ENCODE results near the gene SPEF2.

The SPEF2 gene

DNA sequence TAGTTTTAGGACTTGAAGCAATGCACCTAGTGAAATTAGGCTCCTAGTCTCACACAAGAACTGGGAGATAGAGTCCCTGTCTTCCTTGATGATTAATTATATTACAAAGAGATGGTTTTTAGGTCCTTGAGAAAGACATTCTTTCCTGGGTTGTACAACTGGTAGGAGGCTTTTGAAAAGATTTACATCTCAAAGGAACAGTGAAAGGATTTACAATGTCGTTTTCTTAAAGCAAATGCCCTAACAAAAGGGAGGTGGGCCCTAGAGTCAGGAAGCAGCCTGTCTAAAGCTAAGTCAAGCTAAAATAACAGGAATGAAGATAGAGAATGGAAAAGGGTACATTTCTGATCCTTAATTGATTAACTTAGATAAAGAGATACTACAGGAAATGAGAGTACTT is 136.8 kb downstream of the SPEF2 start:
- H3K9me3 Mint-ChIP-seq, result peaks cover 3% of the 10 kb centered on the region
- H3K4me1 Mint-ChIP-seq, result no peaks in the 10 kb centered on the region
- TF ChIP-seq, protein P1, sequence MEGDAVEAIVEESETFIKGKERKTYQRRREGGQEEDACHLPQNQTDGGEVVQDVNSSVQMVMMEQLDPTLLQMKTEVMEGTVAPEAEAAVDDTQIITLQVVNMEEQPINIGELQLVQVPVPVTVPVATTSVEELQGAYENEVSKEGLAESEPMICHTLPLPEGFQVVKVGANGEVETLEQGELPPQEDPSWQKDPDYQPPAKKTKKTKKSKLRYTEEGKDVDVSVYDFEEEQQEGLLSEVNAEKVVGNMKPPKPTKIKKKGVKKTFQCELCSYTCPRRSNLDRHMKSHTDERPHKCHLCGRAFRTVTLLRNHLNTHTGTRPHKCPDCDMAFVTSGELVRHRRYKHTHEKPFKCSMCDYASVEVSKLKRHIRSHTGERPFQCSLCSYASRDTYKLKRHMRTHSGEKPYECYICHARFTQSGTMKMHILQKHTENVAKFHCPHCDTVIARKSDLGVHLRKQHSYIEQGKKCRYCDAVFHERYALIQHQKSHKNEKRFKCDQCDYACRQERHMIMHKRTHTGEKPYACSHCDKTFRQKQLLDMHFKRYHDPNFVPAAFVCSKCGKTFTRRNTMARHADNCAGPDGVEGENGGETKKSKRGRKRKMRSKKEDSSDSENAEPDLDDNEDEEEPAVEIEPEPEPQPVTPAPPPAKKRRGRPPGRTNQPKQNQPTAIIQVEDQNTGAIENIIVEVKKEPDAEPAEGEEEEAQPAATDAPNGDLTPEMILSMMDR (IDR thresholded peaks at IDR 0.05; ENCODE audit: unreplicated experiment in 3 of 3), result no peak
- H3K27me3 Mint-ChIP-seq (ENCODE audit: low read depth), result no peaks in the 10 kb centered on the region
- no peaks in the 10 kb centered on the region for H3K36me3 Mint-ChIP-seq (ENCODE audit: low read depth)
- no peak overlapping the region for H3K4me3 Mint-ChIP-seq
- no peak overlapping the region for H3K27ac Mint-ChIP-seq

GRCh38 chr5:35755966-35756365 is 138.3 kb downstream of the SPEF2 start:
- Mint-ChIP-seq H3K4me3 (no peak overlapping the region), H3K9me3 (no peaks in the 10 kb centered on the region), H3K27ac (no peak overlapping the region), H3K36me3 (ENCODE audit: low read depth) (no peaks in the 10 kb centered on the region), H3K27me3 (ENCODE audit: low read depth) (no peaks in the 10 kb centered on the region), H3K4me1 (no peaks in the 10 kb centered on the region)
- TF ChIP-seq, protein P1 (IDR thresholded peaks at IDR 0.05; ENCODE audit: unreplicated experiment in 3 of 3), result no peak

DNA sequence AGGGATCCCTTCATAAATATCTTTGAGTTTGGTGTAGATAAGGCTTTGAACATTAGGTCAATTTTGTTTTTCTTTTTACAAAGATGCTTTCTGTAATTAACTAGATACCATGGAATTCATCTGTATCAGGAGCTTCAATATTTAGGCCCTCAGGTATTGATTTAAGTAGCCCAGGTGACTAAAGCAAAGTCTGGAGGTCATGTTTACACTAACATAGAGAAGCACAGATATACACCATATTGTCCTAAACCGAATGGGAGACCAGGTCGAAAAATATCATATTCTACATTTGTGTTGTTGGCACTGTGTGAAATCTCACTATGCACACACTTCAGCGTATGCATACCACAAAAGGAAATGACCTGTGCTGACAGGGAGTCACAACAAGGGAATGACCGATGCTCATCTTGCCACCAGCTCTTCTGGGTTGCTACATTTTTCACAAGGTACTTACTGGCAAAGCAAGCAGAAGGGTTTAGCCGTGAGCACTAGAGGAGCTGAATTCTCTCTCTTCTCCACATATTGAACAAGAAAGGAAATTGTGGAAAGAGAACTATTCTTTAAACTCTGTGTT is 140.6 kb downstream of the SPEF2 start:
- H3K36me3 Mint-ChIP-seq (ENCODE audit: low read depth), result no peaks in the 10 kb centered on the region
- H3K9me3 Mint-ChIP-seq, result no peaks in the 10 kb centered on the region

DNA sequence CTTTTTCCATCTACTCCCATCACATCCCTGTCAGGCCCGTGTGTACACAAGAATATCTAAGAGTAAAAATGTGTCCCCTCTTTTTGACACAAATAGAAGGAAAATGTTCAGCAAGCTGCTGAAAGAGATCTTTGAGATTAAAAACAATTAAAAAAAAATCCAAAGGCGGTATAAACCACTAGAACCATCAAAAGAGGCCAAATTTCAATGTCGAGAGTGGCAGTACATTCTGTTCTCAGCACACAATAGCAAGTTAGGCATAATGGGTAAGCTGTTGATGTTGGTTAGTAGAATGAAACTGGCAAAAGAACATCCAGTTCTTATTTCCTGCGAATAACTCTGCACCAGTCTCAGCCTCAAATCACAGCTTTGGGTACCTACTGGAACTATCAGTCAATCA is 143.9 kb downstream of the SPEF2 start:
- Mint-ChIP-seq H3K36me3 (ENCODE audit: low read depth) (no peaks in the 10 kb centered on the region), H3K27me3 (ENCODE audit: low read depth) (no peaks in the 10 kb centered on the region), H3K27ac (no peak overlapping the region), H3K9me3 (no peaks in the 10 kb centered on the region), H3K4me1 (no peaks in the 10 kb centered on the region), H3K4me3 (no peak overlapping the region)
- TF ChIP-seq, protein P1 (IDR thresholded peaks at IDR 0.05; ENCODE audit: unreplicated experiment in 3 of 3), result no peak

More for the DNA sequence above, 140.6 kb downstream of the SPEF2 start:
- TF ChIP-seq, protein P1 (IDR thresholded peaks at IDR 0.05; ENCODE audit: unreplicated experiment in 3 of 3), result no peak
- Mint-ChIP-seq H3K4me3 (no peak overlapping the region), H3K27me3 (ENCODE audit: low read depth) (no peaks in the 10 kb centered on the region), H3K4me1 (no peaks in the 10 kb centered on the region), H3K27ac (no peak overlapping the region)

DNA sequence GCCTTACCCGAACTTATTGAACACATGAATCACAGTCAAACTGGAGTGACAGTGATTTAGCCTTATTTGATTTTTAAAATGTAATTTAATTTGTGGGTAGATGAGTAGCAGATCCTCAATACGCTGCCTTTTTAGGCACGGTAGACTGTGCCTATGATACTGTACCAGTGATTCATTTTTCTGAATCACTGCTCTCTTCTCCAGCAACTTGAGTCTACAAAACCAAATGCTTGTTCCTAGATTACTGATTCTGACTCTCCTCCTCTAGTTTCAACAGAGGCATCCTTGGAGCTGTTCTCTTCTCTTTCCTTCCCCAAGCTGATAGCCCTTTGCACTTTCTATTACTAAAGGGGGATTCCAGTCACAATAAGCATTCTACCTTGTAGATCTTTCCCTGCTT is 144.7 kb downstream of the SPEF2 start:
- Mint-ChIP-seq H3K36me3 (ENCODE audit: low read depth) (no peaks in the 10 kb centered on the region), H3K27me3 (ENCODE audit: low read depth) (no peaks in the 10 kb centered on the region), H3K4me1 (no peaks in the 10 kb centered on the region), H3K4me3 (no peak overlapping the region), H3K27ac (no peak overlapping the region), H3K9me3 (no peaks in the 10 kb centered on the region)
- TF ChIP-seq, protein P1 (IDR thresholded peaks at IDR 0.05; ENCODE audit: unreplicated experiment in 3 of 3), result no peak

- no peaks in the 10 kb centered on the region for H3K9me3 Mint-ChIP-seq
- H3K27ac Mint-ChIP-seq, result no peak overlapping the region
- peaks cover 4% of the 10 kb centered on the region for H3K27me3 Mint-ChIP-seq (ENCODE audit: low read depth)
- TF ChIP-seq, protein P1 (IDR thresholded peaks at IDR 0.05; ENCODE audit: unreplicated experiment in 3 of 3), result no peak
- H3K4me3 Mint-ChIP-seq, result no peak overlapping the region
- H3K36me3 Mint-ChIP-seq (ENCODE audit: low read depth), result no peaks in the 10 kb centered on the region
- H3K4me1 Mint-ChIP-seq, result no peaks in the 10 kb centered on the region
Measured at GRCh38 chr5:35765921-35766320, 148.3 kb downstream of the SPEF2 start.
